ENCODE data around the gene SNX4. TPM values are rescaled to one million over a fixed set of nuclear protein-coding genes. Genes with fewer than 3 reads are reported as not detected.
"Not testable (repeated sequence)": the region's sequence is repeated elsewhere in the genome, so short reads cannot be mapped to it uniquely, and the experiment has no call there.

The SNX4 gene
- total RNA-seq, 2 experiments from 2014 or later, result 33.5 to 33.9 TPM

- Mint-ChIP-seq H3K9me3 (no peaks in the 10 kb centered on the region), H3K27ac (no peak overlapping the region), H3K4me3 (no peak overlapping the region), H3K4me1 (no peaks in the 10 kb centered on the region), H3K36me3 (no peaks in the 10 kb centered on the region), H3K27me3 (no peaks in the 10 kb centered on the region)
- no peak for DNase-seq
Measured at GRCh38 chr3:125435231-125435630, 84.8 kb downstream of the SNX4 start.

GRCh38 chr3:125434582-125435011 is 85.4 kb downstream of the SNX4 start:
- Mint-ChIP-seq H3K36me3 (no peaks in the 10 kb centered on the region), H3K4me1 (no peaks in the 10 kb centered on the region), H3K27me3 (no peaks in the 10 kb centered on the region), H3K27ac (no peak overlapping the region), H3K4me3 (no peak overlapping the region), H3K9me3 (no peaks in the 10 kb centered on the region)
- DNase-seq, result no peak

GRCh38 chr3:125433611-125434041 is 86.4 kb downstream of the SNX4 start:
- Mint-ChIP-seq H3K4me3 (no peak overlapping the region), H3K9me3 (no peaks in the 10 kb centered on the region), H3K4me1 (no peaks in the 10 kb centered on the region), H3K27me3 (no peaks in the 10 kb centered on the region), H3K36me3 (no peaks in the 10 kb centered on the region), H3K27ac (no peak overlapping the region)
- no peak for DNase-seq

GRCh38 chr3:125433091-125433534 is 86.9 kb downstream of the SNX4 start:
- Mint-ChIP-seq H3K4me1 (no peaks in the 10 kb centered on the region), H3K27me3 (no peaks in the 10 kb centered on the region), H3K36me3 (no peaks in the 10 kb centered on the region), H3K4me3 (no peak overlapping the region), H3K27ac (no peak overlapping the region), H3K9me3 (no peaks in the 10 kb centered on the region)
- DNase-seq, result no peak

GRCh38 chr3:125431912-125432790 is 87.9 kb downstream of the SNX4 start:
- H3K27ac Mint-ChIP-seq, result no peak overlapping the region
- no peaks in the 10 kb centered on the region for H3K4me1 Mint-ChIP-seq
- H3K27me3 Mint-ChIP-seq, result no peaks in the 10 kb centered on the region
- H3K9me3 Mint-ChIP-seq, result no peaks in the 10 kb centered on the region
- no peak for DNase-seq
- H3K4me3 Mint-ChIP-seq, result no peak overlapping the region
- H3K36me3 Mint-ChIP-seq, result no peaks in the 10 kb centered on the region

GRCh38 chr3:125431391-125431790 is 88.6 kb downstream of the SNX4 start:
- no peak for DNase-seq
- Mint-ChIP-seq H3K27ac (no peak overlapping the region), H3K36me3 (no peaks in the 10 kb centered on the region), H3K27me3 (no peaks in the 10 kb centered on the region), H3K9me3 (no peaks in the 10 kb centered on the region), H3K4me1 (no peaks in the 10 kb centered on the region), H3K4me3 (no peak overlapping the region)

GRCh38 chr3:125428216-125428830 is 91.7 kb downstream of the SNX4 start:
- Mint-ChIP-seq H3K27ac (no peak overlapping the region), H3K36me3 (no peaks in the 10 kb centered on the region), H3K9me3 (no peaks in the 10 kb centered on the region), H3K4me3 (no peak overlapping the region), H3K27me3 (no peaks in the 10 kb centered on the region), H3K4me1 (no peaks in the 10 kb centered on the region)
- no peak for DNase-seq

GRCh38 chr3:125418306-125418705 is 101.7 kb downstream of the SNX4 start:
- no peak for DNase-seq
- Mint-ChIP-seq H3K4me1 (no peaks in the 10 kb centered on the region), H3K27ac (no peak overlapping the region), H3K4me3 (no peak overlapping the region), H3K36me3 (no peaks in the 10 kb centered on the region), H3K9me3 (peaks cover 3% of the 10 kb centered on the region), H3K27me3 (no peaks in the 10 kb centered on the region)

- Mint-ChIP-seq H3K4me1 (no peaks in the 10 kb centered on the region), H3K9me3 (peaks cover 3% of the 10 kb centered on the region), H3K27me3 (peaks cover 4% of the 10 kb centered on the region), H3K36me3 (no peaks in the 10 kb centered on the region), H3K4me3 (no peak overlapping the region), H3K27ac (no peak overlapping the region)
- no peak for DNase-seq
Measured at GRCh38 chr3:125416235-125416634, 103.8 kb downstream of the SNX4 start.

GRCh38 chr3:125414669-125415068 is 105.3 kb downstream of the SNX4 start:
- Mint-ChIP-seq H3K4me3 (no peak overlapping the region), H3K27ac (no peak overlapping the region), H3K4me1 (no peaks in the 10 kb centered on the region), H3K36me3 (no peaks in the 10 kb centered on the region), H3K27me3 (peaks cover 10% of the 10 kb centered on the region), H3K9me3 (peaks cover 3% of the 10 kb centered on the region)
- DNase-seq, result no peak

GRCh38 chr3:125410922-125411321 is 109.1 kb downstream of the SNX4 start:
- Mint-ChIP-seq H3K27me3 (peaks cover 11% of the 10 kb centered on the region), H3K9me3 (peaks cover 3% of the 10 kb centered on the region), H3K36me3 (no peaks in the 10 kb centered on the region), H3K27ac (no peak overlapping the region), H3K4me1 (no peaks in the 10 kb centered on the region), H3K4me3 (no peak overlapping the region)
- DNase-seq, result no peak

GRCh38 chr3:125406070-125406469 is 113.9 kb downstream of the SNX4 start:
- Mint-ChIP-seq H3K4me1 (no peaks in the 10 kb centered on the region), H3K36me3 (no peaks in the 10 kb centered on the region), H3K4me3 (no peak overlapping the region), H3K27ac (no peak overlapping the region), H3K9me3 (peaks cover 11% of the 10 kb centered on the region), H3K27me3 (peaks cover 7% of the 10 kb centered on the region)
- DNase-seq, result no peak

GRCh38 chr3:125405515-125405914 is 114.5 kb downstream of the SNX4 start:
- not testable (repeated sequence) for H3K27me3 Mint-ChIP-seq, H3K36me3 Mint-ChIP-seq, H3K4me3 Mint-ChIP-seq, H3K27ac Mint-ChIP-seq, H3K4me1 Mint-ChIP-seq, DNase-seq
- peaks cover 11% of the 10 kb centered on the region for H3K9me3 Mint-ChIP-seq

GRCh38 chr3:125403789-125404188 is 116.2 kb downstream of the SNX4 start:
- no peaks in the 10 kb centered on the region for H3K27me3 Mint-ChIP-seq
- no peaks in the 10 kb centered on the region for H3K4me1 Mint-ChIP-seq
- H3K36me3 Mint-ChIP-seq, result no peaks in the 10 kb centered on the region
- peaks cover 11% of the 10 kb centered on the region for H3K9me3 Mint-ChIP-seq
- DNase-seq, result no peak
- no peak overlapping the region for H3K27ac Mint-ChIP-seq
- H3K4me3 Mint-ChIP-seq, result no peak overlapping the region

GRCh38 chr3:125402639-125403038 is 117.4 kb downstream of the SNX4 start:
- Mint-ChIP-seq H3K4me3 (no peak overlapping the region), H3K27me3 (no peaks in the 10 kb centered on the region), H3K9me3 (peaks cover 11% of the 10 kb centered on the region), H3K4me1 (no peaks in the 10 kb centered on the region), H3K36me3 (no peaks in the 10 kb centered on the region), H3K27ac (no peak overlapping the region)
- no peak for DNase-seq

- no peak overlapping the region for H3K27ac Mint-ChIP-seq
- H3K27me3 Mint-ChIP-seq, result no peaks in the 10 kb centered on the region
- H3K4me1 Mint-ChIP-seq, result no peaks in the 10 kb centered on the region
- H3K36me3 Mint-ChIP-seq, result no peaks in the 10 kb centered on the region
- DNase-seq, result no peak
- no peak overlapping the region for H3K4me3 Mint-ChIP-seq
- peaks cover 11% of the 10 kb centered on the region for H3K9me3 Mint-ChIP-seq
Measured at GRCh38 chr3:125401402-125401801, 118.6 kb downstream of the SNX4 start.

All from activated naive CD8-positive, alpha-beta T cell treated with anti-CD3 and anti-CD28 coated beads for 36 hours (primary cell).